Activated B cell treated with CpG ODN at 0.5 μM for 24 hours (primary cell): ENCODE results near the gene PXDC1. TPM values are rescaled to one million over a fixed set of nuclear protein-coding genes. Genes with fewer than 3 reads are reported as not detected.

Experiments
- ATAC-seq: fragments of 200-7000 bp; cut with Tn5 transposase; one replicate; pipeline ENCODE4 v1.10.0; 2021; ENCODE audit warnings: low read depth, mild to moderate bottlenecking, moderate library complexity
- CTCF ChIA-PET: fragments of 350-600 bp; sonication (Branson Sonifier 250); formaldehyde crosslinking; loops from one replicate; lab custom pipeline; 2021; ENCODE audit warnings: antibody characterized with exemption; lab: Charles Lee
- POLR2A ChIA-PET: fragments of 350-600 bp; sonication (Branson Sonifier 250); formaldehyde crosslinking; loops from one replicate; lab custom pipeline; 2021; ENCODE audit warnings: antibody characterized with exemption; lab: Charles Lee
- DNase-seq: peaks from one replicate; pipeline ENCODE4 v3.0.0; 2022
- H3K27ac Mint-ChIP-seq: one replicate; pipeline ENCODE4 v1.8.0; 2020; ENCODE audit warnings: mixed read lengths
- H3K27me3 Mint-ChIP-seq: one replicate; pipeline ENCODE4 v1.8.0; 2021; ENCODE audit warnings: mixed read lengths
- H3K36me3 Mint-ChIP-seq: one replicate; pipeline ENCODE4 v1.8.0; 2021; ENCODE audit warnings: low read depth, mixed read lengths
- H3K4me1 Mint-ChIP-seq: one replicate; pipeline ENCODE4 v1.8.0; 2021; ENCODE audit warnings: mixed read lengths
- H3K4me3 Mint-ChIP-seq: one replicate; pipeline ENCODE4 v1.8.0; 2020; ENCODE audit warnings: mild to moderate bottlenecking, mixed read lengths
- H3K9me3 Mint-ChIP-seq: one replicate; pipeline ENCODE4 v1.8.0; 2020; ENCODE audit warnings: mixed read lengths
- CTCF ChIP-seq: fragments of 200-600 bp; IDR thresholded peaks from one replicate; pipeline ENCODE4 v1.8.0; 2022; ENCODE audit warnings: antibody characterized with exemption, mild to moderate bottlenecking
- intact Hi-C: fragments of 100-400 bp; cut with micrococcal nuclease; formaldehyde crosslinking; loops from one replicate; pipeline ENCODE4 v1.15.1; 2024
- total RNA-seq: library from RNA; stranded (reverse); gene quantifications from 2 replicates; pipeline ENCODE4 v1.2.3, GENCODE V29; 2022

PXDC1 gene
- total RNA-seq, 1 donor from 2014 or later: 3.9 TPM

DNA sequence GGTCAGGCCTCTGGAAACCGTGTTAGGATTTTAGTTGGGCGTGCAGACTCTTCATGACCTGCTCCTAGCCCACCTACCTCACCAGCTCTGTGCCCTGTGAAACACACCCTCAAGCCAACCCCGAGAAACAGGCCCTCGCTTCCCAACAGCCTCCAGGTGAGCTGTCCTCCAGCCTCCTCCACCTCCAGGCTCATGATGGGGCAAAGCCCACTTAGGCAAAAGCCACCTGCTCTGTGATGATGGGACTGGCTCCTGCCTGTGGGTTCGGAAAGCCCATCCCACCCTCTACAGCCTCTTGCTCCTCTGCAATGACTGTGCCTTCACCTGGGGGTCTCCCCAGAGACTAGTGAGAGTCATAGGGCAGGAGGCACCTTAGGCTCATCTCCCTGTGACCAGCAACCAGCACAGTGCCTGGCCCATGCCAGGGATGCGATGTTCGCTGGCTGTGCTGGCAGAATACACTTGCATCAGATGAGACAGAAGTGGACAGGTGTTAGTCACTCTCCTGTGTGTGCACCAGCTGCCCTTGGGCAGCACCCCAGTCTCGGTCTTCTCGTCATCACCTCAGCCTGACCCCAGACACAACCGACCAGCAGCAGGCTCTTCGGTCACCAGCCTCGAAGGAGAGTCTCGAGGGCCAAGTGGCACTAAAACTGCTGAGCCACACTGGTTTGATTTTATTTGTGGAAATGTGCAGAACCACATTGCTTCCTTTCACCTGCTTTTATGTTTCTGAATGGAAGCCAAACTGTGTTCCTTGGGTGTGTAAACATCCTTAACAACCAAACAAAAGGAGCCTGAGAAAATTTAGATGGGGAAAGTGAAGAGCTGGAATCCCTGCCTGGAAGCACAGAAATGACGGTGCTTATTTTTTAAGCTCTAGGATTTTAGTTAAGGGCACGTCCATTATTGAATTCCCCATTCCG, 10.7 kb downstream of the PXDC1 start:
- POLR2A ChIA-PET: no interaction called here
- CTCF ChIA-PET: interaction anchor here (1.0 to 4.3 kb wide), 10 partner anchors 8 to 461 kb away, joined by 3 to 38 read pairs (median 6); no protein-coding TSS in a partner anchor
- intact Hi-C loops: loop anchor here (5.0 to 10.0 kb wide), 2 partner anchors 1194 to 1661 kb away; no protein-coding TSS in a partner anchor
- DNase-seq: no peak
- Mint-ChIP-seq H3K9me3 (no peaks in the 10 kb centered on the region), H3K27ac (no peak overlapping the region), H3K4me3 (no peak overlapping the region), H3K27me3 (no peaks in the 10 kb centered on the region), H3K36me3 (peaks cover 19% of the 10 kb centered on the region), H3K4me1 (peaks cover 29% of the 10 kb centered on the region)
- ATAC-seq: no peak
- no peak for TF ChIP-seq CTCF

DNA sequence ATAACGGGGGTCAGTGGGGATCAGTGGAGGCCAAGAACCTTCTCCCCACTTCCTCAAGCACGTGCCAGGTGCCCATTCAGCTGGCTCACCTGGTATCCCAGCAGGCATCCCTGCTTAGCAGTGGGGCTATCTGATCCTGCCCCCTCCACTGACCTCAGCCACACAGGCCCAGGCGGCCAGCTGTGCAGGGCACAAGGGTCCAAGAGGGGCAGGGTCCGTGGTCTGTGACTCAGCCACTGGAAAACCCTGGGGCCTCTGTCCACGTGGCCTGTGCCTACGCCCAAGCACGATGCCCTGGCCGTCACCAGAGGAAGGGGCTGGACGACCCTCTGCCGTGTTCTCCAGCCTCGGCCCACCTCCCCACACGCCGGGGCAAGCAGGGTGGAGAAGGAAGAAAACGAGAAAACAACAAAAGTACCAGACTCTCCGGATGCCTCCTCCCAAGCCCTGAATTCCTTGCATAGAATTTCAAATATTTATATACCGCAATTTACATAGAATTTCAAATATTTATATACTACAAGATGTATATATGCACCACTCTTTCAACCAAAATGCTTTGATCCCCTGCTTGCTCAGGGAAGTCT, 12.1 kb downstream of the PXDC1 start:
- Mint-ChIP-seq H3K27ac (no peak overlapping the region), H3K4me1 (peaks cover 23% of the 10 kb centered on the region), H3K9me3 (peaks cover 3% of the 10 kb centered on the region), H3K4me3 (no peak overlapping the region), H3K36me3 (peaks cover 33% of the 10 kb centered on the region), H3K27me3 (no peaks in the 10 kb centered on the region)
- ChIA-PET POLR2A (no interaction called here), CTCF (interaction anchor here (0.7 to 1.1 kb wide), 3 partner anchors 148 to 239 kb away, joined by 3 to 4 read pairs (median 3); no protein-coding TSS in a partner anchor)
- no peak for ATAC-seq
- DNase-seq: no peak
- intact Hi-C loops: no loop called here
- TF ChIP-seq CTCF: no peak

- CTCF ChIA-PET: no interaction called here
- intact Hi-C loops: no loop called here
These were observed 13.0 kb downstream of the PXDC1 start for GRCh38 chr6:3738381-3739131.

GRCh38 chr6:3737831-3738210, 13.7 kb downstream of the PXDC1 start:
- intact Hi-C loops: no loop called here
- H3K9me3 Mint-ChIP-seq: peaks cover 3% of the 10 kb centered on the region
- H3K4me3 Mint-ChIP-seq: no peak overlapping the region
- no peak for TF ChIP-seq CTCF
- H3K27me3 Mint-ChIP-seq: no peaks in the 10 kb centered on the region
- no peak for DNase-seq
- CTCF ChIA-PET: no interaction called here
- peaks cover 36% of the 10 kb centered on the region for H3K36me3 Mint-ChIP-seq
- no peak for ATAC-seq
- H3K27ac Mint-ChIP-seq: no peak overlapping the region
- H3K4me1 Mint-ChIP-seq: peaks cover 8% of the 10 kb centered on the region
- POLR2A ChIA-PET: no interaction called here

More at GRCh38 chr6:3738381-3739131, 13.0 kb downstream of the PXDC1 start:
- ATAC-seq (no peak), DNase-seq (no peak)
- no peak for TF ChIP-seq CTCF
- Mint-ChIP-seq H3K36me3 (peaks cover 33% of the 10 kb centered on the region), H3K9me3 (peaks cover 3% of the 10 kb centered on the region), H3K4me1 (peaks cover 16% of the 10 kb centered on the region), H3K4me3 (no peak overlapping the region), H3K27me3 (no peaks in the 10 kb centered on the region), H3K27ac (no peak overlapping the region)
- POLR2A ChIA-PET: no interaction called here
